Nephron progenitor cell (in vitro differentiated cells): Measurements from ENCODE around the gene ADAMTS1.

Experiments
- DNase-seq: peaks from one replicate; pipeline ENCODE4 v3.0.0; 2021
- H3K27ac Mint-ChIP-seq: 2 replicates; pipeline ENCODE4 v1.8.0; 2021; ENCODE audit warnings: mild to moderate bottlenecking, moderate library complexity, mixed read lengths
- H3K27me3 Mint-ChIP-seq: 2 replicates; pipeline ENCODE4 v1.8.0; 2021; ENCODE audit warnings: mild to moderate bottlenecking, low read depth, mixed read lengths; ENCODE audit not compliant: poor library complexity
- H3K36me3 Mint-ChIP-seq: 2 replicates; pipeline ENCODE4 v1.8.0; 2021; ENCODE audit warnings: low read depth, mixed read lengths
- H3K4me1 Mint-ChIP-seq: 2 replicates; pipeline ENCODE4 v1.8.0; 2021; ENCODE audit warnings: mixed read lengths
- H3K4me3 Mint-ChIP-seq: 2 replicates; pipeline ENCODE4 v1.8.0; 2021; ENCODE audit warnings: mild to moderate bottlenecking, moderate library complexity, mixed read lengths
- H3K9me3 Mint-ChIP-seq: 2 replicates; pipeline ENCODE4 v1.8.0; 2021; ENCODE audit warnings: mild to moderate bottlenecking, moderate library complexity, mixed read lengths
- TF ChIP-seq, protein P1 (sequence below): fragments of 200-600 bp; sonication (generic); IDR thresholded peaks from 2 replicates; pipeline ENCODE4 v1.5.0; 2021; ENCODE audit warnings: antibody characterized with exemption

Gene ADAMTS1

DNA sequence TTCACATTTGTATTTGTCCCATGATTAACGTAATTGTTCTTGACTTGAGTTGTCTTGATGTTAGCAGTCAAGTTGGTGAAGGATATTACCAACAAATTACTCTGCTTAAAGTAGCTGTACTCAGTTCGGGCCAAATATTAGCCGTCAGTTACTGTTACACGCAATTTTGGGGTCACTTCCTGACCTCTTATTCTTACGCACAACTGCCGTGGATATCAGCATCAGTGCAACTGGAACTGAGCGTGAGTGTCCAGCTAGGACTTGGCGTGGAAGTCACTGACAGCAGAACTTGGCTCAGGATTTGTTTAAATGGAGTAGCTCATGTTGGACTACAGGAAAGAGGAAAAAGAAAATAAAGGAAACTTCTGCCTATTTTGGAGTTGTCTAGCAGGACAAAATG, 56.4 kb downstream of the ADAMTS1 start:
- Mint-ChIP-seq H3K9me3 (no peaks in the 10 kb centered on the region), H3K27me3 (no peaks in the 10 kb centered on the region), H3K4me3 (no peak overlapping the region), H3K4me1 (no peaks in the 10 kb centered on the region), H3K36me3 (no peaks in the 10 kb centered on the region), H3K27ac (no peak overlapping the region)
- TF ChIP-seq, protein P1, sequence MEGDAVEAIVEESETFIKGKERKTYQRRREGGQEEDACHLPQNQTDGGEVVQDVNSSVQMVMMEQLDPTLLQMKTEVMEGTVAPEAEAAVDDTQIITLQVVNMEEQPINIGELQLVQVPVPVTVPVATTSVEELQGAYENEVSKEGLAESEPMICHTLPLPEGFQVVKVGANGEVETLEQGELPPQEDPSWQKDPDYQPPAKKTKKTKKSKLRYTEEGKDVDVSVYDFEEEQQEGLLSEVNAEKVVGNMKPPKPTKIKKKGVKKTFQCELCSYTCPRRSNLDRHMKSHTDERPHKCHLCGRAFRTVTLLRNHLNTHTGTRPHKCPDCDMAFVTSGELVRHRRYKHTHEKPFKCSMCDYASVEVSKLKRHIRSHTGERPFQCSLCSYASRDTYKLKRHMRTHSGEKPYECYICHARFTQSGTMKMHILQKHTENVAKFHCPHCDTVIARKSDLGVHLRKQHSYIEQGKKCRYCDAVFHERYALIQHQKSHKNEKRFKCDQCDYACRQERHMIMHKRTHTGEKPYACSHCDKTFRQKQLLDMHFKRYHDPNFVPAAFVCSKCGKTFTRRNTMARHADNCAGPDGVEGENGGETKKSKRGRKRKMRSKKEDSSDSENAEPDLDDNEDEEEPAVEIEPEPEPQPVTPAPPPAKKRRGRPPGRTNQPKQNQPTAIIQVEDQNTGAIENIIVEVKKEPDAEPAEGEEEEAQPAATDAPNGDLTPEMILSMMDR = no peak
- DNase-seq = no peak
